Left kidney (tissue), 2 donors: ENCODE data around the gene TTN. TPM values are rescaled to one million over a fixed set of nuclear protein-coding genes. Genes with fewer than 3 reads are reported as not detected.

Source experiments
- DNase-seq: peaks from one replicate; pipeline ENCODE4 v3.0.0-alpha.2; 2013
- polyA plus RNA-seq: library from polyadenylated mRNA; unstranded; fragments of 120-200 nt; gene quantifications from one replicate; pipeline ENCODE4 v1.2.1, GENCODE V29; 2013; ENCODE audit not compliant: insufficient read length

Gene TTN
- polyA plus RNA-seq, 1 donor: 1.2 TPM

GRCh38 chr2:178811901-178812300, 4.7 kb upstream of the TTN start:
- no peak for DNase-seq

- no peak for DNase-seq
These were observed 3.8 kb upstream of the TTN start for GRCh38 chr2:178811045-178811444.

GRCh38 chr2:178810422-178810821, 3.2 kb upstream of the TTN start:
- no peak for DNase-seq

GRCh38 chr2:178806543-178806942, 680 bp downstream of the TTN start:
- no peak for DNase-seq

- DNase-seq: no peak
These were observed 1.8 kb downstream of the TTN start for GRCh38 chr2:178805457-178805856.

GRCh38 chr2:178804791-178805190, 2.4 kb downstream of the TTN start:
- no peak for DNase-seq

GRCh38 chr2:178800510-178800909, 6.7 kb downstream of the TTN start:
- no peak for DNase-seq

GRCh38 chr2:178799305-178799704, 7.9 kb downstream of the TTN start:
- no peak for DNase-seq

- peak; percentile 31 for DNase-seq
These were observed 11.0 kb downstream of the TTN start for GRCh38 chr2:178796079-178796677.

- DNase-seq: no peak
These were observed 19.3 kb downstream of the TTN start for GRCh38 chr2:178787934-178788333.

GRCh38 chr2:178787155-178787554, 20.1 kb downstream of the TTN start:
- DNase-seq: no peak

GRCh38 chr2:178783889-178784288, 23.3 kb downstream of the TTN start:
- DNase-seq: no peak

GRCh38 chr2:178782236-178782635, 25.0 kb downstream of the TTN start:
- no peak for DNase-seq

GRCh38 chr2:178777577-178777976, 29.6 kb downstream of the TTN start:
- DNase-seq: no peak

- no peak for DNase-seq
These were observed 30.5 kb downstream of the TTN start for GRCh38 chr2:178776751-178777150.

GRCh38 chr2:178775975-178776374, 31.2 kb downstream of the TTN start:
- no peak for DNase-seq

- no peak for DNase-seq
These were observed 36.7 kb downstream of the TTN start for GRCh38 chr2:178770518-178770917.

GRCh38 chr2:178767094-178768060, 39.8 kb downstream of the TTN start:
- no peak for DNase-seq

- DNase-seq: no peak
These were observed 43.1 kb downstream of the TTN start for GRCh38 chr2:178764097-178764496.

GRCh38 chr2:178761759-178762371, 45.4 kb downstream of the TTN start:
- peak; percentile 35 for DNase-seq

GRCh38 chr2:178756843-178757242, 50.4 kb downstream of the TTN start:
- DNase-seq: no peak

GRCh38 chr2:178756343-178756742, 50.9 kb downstream of the TTN start:
- no peak for DNase-seq

GRCh38 chr2:178747767-178748166, 59.5 kb downstream of the TTN start:
- DNase-seq: no peak
